ENCODE measurements around the gene ZNF385D. TPM values are rescaled to one million over a fixed set of nuclear protein-coding genes. Genes with fewer than 3 reads are reported as not detected.

The ZNF385D gene
- total RNA-seq, 1 experiment from 2014 or later, result 13.0 TPM

GRCh38 chr3:21531909-21532308 lies 219.1 kb downstream of the ZNF385D start:
- intact Hi-C loops (cut with micrococcal nuclease; ENCODE audit: unreplicated experiment), result no loop called here
- Histone ChIP-seq H3K4me3 (ENCODE audit: low read depth in 2 of 2, low read length in 2 of 2) (no peak overlapping the region), H3K27ac (ENCODE audit: low read length) (no peak overlapping the region), H3K36me3 (ENCODE audit: control insufficient read depth, insufficient read depth, low read length) (no peaks in the 10 kb centered on the region), H3K9me3 (ENCODE audit: control insufficient read depth, insufficient read depth, low read depth, low read length) (no peaks in the 10 kb centered on the region), H3K27me3 (ENCODE audit: control insufficient read depth, insufficient read depth, low read length) (no peaks in the 10 kb centered on the region), H3K4me1 (ENCODE audit: control insufficient read depth, insufficient read depth, low read length) (no peaks in the 10 kb centered on the region)
- no TSS peak for BruUV-seq (replicated peaks)
- CTCF ChIA-PET, result no interaction called here
- in situ Hi-C loops (cut with HindIII; ENCODE audit: low pct_unique_long_range_greater_than_20kb, low sequenced_read_pairs), result no loop called here
- POLR2A ChIA-PET, result no interaction called here
- TF ChIP-seq REST (IDR thresholded peaks at IDR 0.05; ENCODE audit: insufficient read depth in 1 of 2, low read depth in 2 of 2, low read length in 1 of 2), result no peak
- DNase-seq (ENCODE audit: low read depth, low spot score) (no peak), ATAC-seq (no peak)

- TF ChIP-seq SIN3A (IDR thresholded peaks at IDR 0.05; ENCODE audit: borderline replicate concordance, insufficient read depth, low read depth, low read length) (no peak), REST (IDR thresholded peaks at IDR 0.05; ENCODE audit: insufficient read depth in 1 of 2, low read depth in 2 of 2, low read length in 1 of 2) (no peak), TCF7L2 (IDR thresholded peaks at IDR 0.05; ENCODE audit: low read depth, low read length) (no peak), CTCF (IDR thresholded peaks at IDR 0.05) (no peak), POLR2AphosphoS5 (IDR thresholded peaks at IDR 0.05; ENCODE audit: low read depth, low read length) (no peak)
- no peak overlapping the region for H3K27ac ChIP-seq (ENCODE audit: low read length)
- no peaks in the 10 kb centered on the region for H3K36me3 ChIP-seq (ENCODE audit: control insufficient read depth, insufficient read depth, low read length)
- CTCF ChIA-PET, result no interaction called here
- H3K27me3 ChIP-seq (ENCODE audit: control insufficient read depth, insufficient read depth, low read length), result no peaks in the 10 kb centered on the region
- no peaks in the 10 kb centered on the region for H3K9me3 ChIP-seq (ENCODE audit: control insufficient read depth, insufficient read depth, low read depth, low read length)
- no peak for DNase-seq (ENCODE audit: low read depth, low spot score)
- no peak overlapping the region for H3K4me3 ChIP-seq (ENCODE audit: low read depth in 2 of 2, low read length in 2 of 2)
- ATAC-seq, result no peak
- in situ Hi-C loops (cut with HindIII; ENCODE audit: low pct_unique_long_range_greater_than_20kb, low sequenced_read_pairs), result no loop called here
- no TSS peak for BruUV-seq (replicated peaks)
- no peaks in the 10 kb centered on the region for H3K4me1 ChIP-seq (ENCODE audit: control insufficient read depth, insufficient read depth, low read length)
- POLR2A ChIA-PET, result no interaction called here
- intact Hi-C loops (cut with micrococcal nuclease; ENCODE audit: unreplicated experiment), result no loop called here
Observed at GRCh38 chr3:21528291-21528995, 222.6 kb downstream of the ZNF385D start.
